IPS-NIHi7 (cell line): ENCODE data around the gene PPP1R15A.
A peak's percentile ranks its signal among the peaks of the same experiment; 100 is the strongest.
"Not testable (repeated sequence)": the region's sequence is repeated elsewhere in the genome, so short reads cannot be mapped to it uniquely, and the experiment has no call there.

Experiments used
- DNase-seq: peaks from one replicate; pipeline ENCODE4 v3.0.0; 2012; ENCODE audit warnings: mixed read lengths; ENCODE audit errors: extremely low spot score

PPP1R15A gene

GRCh38 chr19:48881741-48882657 is 9.8 kb downstream of the PPP1R15A start:
- DNase-seq, result peak; percentile 77

DNA sequence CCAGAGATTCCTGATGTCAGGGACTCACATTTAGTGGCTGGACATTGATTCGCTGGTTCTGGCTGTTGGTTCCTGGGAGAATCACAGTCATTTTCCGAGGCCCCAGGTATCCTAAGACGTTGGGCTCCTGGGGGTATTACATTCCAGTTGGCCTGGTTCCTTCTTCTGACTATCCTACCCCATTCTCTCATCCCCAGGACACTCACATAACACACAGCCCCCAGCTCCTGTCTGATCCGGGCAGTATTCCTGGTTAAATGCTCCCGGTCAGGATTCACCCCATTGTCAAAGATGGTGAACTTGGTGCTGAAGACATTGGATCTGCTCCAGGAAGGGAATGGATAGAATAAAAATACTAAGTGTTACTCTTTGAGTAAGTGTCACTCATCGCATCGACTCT is 11.5 kb downstream of the PPP1R15A start:
- no peak for DNase-seq

DNA sequence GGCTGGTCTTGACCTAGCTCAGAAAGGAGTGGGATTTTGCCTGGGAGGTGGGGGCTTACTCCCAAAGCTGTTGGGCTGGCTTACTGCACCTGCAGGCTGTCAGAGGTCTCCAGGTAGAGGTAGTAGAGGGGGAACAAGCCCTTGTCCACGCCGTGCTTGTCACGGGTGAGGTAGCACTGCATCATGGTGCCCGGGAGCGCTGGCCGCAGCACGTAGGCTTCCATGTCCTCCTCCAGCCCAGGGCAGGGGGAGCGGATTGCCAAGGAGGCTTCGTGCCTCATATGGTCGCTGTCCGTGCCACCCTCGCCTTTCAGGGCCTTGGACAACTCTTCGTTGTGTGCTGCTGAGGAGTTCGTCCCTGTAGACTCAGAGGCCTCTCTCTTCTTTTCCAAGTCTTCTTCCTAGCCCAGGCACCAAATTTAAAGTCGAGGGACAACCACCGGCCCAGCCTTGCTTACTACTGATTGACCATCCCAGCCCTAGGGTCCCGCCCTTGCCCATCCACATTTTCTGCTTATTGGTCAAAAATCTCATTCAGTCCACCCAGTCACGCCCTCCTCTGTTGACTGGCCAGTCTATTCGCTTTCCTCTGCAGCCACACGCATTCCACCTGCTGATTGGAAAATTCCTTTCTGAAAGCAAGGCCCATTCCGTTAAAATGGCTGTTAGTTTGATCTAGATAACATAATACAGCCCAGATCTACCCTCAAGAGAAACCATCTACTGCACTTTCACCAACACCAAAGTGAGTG is 15.8 kb downstream of the PPP1R15A start:
- DNase-seq, result no peak

DNA sequence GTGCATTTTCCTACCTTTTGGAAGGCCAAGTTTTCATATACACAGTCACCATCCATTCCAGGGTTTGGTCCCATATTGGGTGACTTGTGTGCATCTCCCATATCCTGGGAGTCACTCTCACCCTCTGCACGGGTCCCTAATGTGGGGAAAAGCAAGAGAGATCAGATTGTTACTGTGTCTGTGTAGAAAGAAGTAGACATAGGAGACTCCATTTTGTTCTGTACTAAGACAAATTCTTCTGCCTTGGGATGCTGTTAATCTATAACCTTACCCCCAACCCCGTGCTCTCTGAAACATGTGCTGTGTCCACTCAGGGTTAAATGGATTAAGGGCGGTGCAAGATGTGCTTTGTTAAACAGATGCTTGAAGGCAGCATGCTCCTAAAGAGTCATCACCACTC is 17.3 kb downstream of the PPP1R15A start:
- not testable (repeated sequence) for DNase-seq

DNA sequence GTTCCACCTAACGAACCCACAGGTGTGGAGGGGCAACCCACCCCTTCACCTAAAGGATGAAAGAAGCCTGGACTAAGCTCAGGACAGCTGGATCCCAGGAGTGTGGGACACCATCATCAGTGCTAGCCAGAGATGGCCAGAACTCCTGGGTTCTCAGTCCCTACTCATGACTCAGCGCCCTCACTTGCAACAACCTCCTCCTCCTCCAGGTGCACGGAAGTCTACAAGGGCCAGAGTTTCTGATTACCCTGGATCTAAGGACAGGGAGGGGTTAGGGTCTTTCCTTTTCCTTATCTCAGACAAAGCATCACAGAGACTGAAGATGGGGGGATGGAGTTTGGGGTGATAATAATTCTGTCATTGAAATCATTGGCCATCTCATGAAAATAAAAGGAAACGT is 18.3 kb downstream of the PPP1R15A start:
- no peak for DNase-seq

GRCh38 chr19:48895226-48895625 is 23.0 kb downstream of the PPP1R15A start:
- no peak for DNase-seq

DNA sequence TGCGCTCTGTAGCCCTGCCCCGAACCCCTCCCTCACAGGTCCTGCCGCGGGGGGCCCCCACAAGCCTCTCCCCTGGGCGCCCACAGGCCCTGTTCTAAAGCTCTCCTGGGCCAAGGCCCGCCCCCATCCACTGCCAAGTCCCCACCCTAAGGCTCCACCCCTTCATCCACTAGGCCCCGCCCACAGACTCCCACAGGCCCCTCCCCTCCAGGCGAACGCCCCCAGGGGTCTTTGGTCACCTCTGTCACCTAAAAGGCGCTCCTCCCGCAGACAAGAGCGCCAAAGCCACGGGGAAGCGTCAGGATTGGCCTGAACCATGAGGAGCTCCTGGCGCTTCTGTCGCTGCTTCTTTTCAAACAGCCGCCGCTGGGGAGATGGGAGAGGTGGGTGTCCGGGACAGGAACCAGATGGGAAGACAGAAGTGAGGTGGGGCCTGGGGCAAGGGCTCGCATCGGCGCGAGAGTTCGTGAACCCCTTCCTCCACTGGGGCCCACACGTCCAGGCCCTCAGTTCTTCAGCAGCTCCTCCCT is 24.0 kb downstream of the PPP1R15A start:
- DNase-seq, result peak; percentile 91

DNA sequence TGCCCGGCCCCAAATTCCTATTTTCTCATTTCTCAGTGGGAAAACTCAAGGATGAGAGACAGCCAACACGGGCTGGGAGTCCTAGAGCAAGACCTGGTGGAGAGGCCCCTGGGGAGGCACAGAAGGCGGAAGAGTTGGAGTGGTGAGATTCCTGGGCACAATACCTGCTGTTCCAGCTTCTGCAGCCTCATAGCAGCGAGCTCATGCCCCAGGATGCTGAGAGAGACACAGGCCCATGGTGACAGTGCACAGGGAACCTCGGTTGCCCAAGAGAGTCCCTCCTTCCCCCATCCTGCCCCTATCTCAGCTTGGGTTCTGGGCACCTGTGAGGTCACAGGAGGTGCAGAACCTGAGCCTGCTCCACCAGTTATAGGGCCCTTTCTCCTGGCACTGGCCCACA is 25.0 kb downstream of the PPP1R15A start:
- no peak for DNase-seq

- DNase-seq, result not testable (repeated sequence)
These were observed 27.1 kb downstream of the PPP1R15A start for GRCh38 chr19:48899386-48899749.

GRCh38 chr19:48899781-48900476 is 27.7 kb downstream of the PPP1R15A start, which contains the start of gene NUCB1:
NUCB1 (plus strand) TSS chr19:48900312; CDS start chr19:48900797, 485 bp downstream.
- DNase-seq, result peak; percentile 100

GRCh38 chr19:48900477-48901406 is 28.5 kb downstream of the PPP1R15A start:
- peak; percentile 46 for DNase-seq

DNA sequence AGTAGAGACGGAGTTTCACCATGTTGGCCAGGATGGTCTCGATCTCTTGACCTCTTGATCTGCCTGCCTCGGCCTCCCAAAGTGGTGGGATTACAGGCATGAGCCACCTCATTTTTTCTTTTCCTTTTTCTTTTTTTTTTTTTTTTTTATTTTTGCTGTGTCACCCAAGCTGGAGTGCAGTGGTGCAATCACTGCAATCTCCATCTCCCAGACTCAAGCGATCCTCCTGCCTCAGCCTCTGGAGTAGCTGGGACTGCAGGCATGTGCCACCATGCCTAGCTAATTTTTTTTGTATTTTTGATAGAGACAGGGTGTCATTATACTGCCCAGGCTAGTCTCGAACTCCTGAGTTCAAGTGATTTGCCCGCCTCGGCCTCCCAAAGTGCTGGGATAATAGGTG is 30.1 kb downstream of the PPP1R15A start:
- DNase-seq, result not testable (repeated sequence)

DNA sequence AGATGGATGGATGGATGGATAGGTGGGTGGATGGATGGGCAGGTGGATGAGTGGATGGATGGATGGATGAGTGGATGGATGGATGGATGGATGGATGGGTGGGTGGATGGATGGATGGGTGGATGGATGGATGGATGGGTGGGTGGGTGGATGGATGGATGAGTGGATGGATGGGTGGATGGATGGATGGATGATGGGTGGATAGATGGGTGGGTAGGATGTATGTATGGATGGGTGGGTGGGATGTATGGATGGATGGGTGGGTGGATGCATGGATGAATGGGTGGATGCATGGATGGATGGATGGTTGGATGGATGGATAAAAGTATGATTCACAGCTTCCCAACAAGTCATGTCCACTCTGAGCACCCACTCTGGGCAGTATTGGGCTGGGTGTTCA is 31.6 kb downstream of the PPP1R15A start:
- not testable (repeated sequence) for DNase-seq

GRCh38 chr19:48905664-48906063 is 33.4 kb downstream of the PPP1R15A start:
- no peak for DNase-seq

DNA sequence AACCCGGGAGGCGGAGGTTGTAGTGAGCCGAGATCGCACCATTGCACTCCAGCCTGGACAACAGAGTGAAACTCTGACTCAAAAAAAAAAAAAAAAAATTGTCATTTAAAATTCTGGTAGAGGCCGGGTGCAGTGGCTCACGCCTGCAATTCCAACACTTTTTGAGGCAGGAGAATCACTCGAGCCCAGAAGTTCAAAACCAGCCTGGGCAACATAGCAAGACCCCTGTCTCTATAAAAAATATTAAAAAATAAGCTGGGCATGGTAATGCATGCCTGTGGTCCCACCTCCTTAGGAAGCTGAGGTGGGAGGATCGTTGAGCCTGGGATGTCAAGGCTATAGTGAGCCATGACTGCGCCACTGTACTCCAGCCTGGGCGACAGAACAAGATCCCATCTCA is 34.1 kb downstream of the PPP1R15A start:
- DNase-seq, result no peak

DNA sequence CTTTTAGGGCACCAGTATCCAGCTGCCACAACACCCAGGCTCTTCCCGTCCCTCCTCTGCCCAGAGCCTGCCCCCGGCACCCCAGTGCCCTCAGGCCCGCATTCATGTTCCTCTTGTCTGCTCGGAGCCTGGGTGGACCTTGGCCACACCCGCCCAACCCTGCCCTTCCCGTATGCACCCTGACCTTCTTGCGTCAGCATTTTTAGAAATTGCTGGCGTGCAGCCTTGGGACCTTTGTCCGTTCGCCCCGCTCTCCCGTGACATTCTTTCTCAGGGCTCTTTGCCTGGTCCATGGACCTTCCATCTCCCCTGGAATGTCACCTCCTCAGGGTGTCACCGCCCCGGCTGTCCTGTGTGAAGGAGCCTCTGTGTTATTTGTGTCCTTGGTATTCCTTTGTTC is 35.5 kb downstream of the PPP1R15A start:
- no peak for DNase-seq

GRCh38 chr19:48909424-48910077 is 37.3 kb downstream of the PPP1R15A start:
- not testable (repeated sequence) for DNase-seq

DNA sequence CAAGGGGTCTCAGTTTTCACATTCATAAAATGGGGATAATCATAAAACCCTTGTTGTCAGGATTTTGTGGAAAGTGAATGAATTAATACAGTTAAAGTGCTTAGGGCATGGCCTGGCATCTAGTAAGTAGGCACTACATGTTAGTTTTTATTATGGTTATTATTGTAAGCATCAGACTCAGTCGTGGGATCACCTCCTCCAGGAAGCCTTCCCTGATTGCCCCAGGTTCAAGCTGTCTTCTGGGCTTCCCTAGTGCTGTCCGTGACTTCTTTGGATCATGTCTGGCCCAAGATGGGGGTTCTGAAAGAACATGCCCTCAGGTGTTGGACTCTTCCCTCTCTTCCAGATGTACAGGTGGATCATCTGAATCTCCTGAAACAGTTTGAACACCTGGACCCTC is 38.6 kb downstream of the PPP1R15A start:
- DNase-seq, result no peak

DNA sequence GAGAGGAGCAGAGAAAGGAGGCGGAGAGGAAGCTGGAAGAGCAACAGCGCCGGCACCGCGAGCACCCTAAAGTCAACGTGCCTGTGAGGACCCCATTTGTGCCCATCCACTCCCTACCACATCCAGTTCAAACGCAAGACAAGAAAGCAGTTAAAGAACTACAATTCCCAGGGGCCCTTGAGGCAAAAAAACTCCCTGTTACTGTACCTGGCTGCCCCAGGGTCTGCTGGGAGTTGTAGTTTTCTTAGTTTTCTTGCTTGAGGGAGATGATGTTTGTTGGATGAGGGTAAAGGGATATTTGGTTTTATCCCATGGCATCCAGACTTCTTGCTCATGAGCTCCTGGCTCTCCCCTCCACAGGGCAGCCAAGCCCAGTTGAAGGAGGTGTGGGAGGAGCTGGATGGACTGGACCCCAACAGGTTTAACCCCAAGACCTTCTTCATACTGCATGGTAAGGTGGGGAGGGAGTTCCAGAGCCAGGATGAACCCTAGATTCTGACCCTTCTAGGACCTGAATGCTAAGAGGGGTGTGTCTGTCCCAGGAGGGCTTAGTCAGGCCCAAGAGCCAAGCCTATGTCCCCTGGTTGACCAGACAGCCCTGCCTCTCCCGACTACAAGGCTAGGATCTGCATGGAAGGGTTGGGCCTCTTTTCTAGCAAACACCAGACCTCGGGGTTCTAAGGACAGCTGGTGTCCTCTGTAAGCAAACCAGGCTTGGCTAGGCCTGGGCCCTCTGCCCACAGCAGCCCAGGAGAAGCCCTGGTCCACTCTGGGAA is 41.1 kb downstream of the PPP1R15A start:
- DNase-seq, result peak; percentile 57
